ENCODE data around the gene GDE1.

GDE1 gene

GRCh38 chr16:19520861-19521331 is 1.0 kb downstream of the GDE1 start (continued):
- TF ChIP-seq BACH2 (CRISPR knock-in tag; IDR thresholded peaks at IDR 0.05; ENCODE audit: borderline replicate concordance) (no peak), ZNF565 (CRISPR knock-in tag; conservative IDR thresholded peaks at IDR 0.05; ENCODE audit: low read depth) (no peak), TOX (CRISPR knock-in tag; IDR thresholded peaks at IDR 0.05; ENCODE audit: borderline replicate concordance) (no peak), RARB (CRISPR knock-in tag; IDR thresholded peaks at IDR 0.05) (no peak)

- no peak for TF ChIP-seq PPARA (CRISPR knock-in tag; IDR thresholded peaks at IDR 0.05; ENCODE audit: borderline replicate concordance)
- no peak for TF ChIP-seq ZNF565 (CRISPR knock-in tag; conservative IDR thresholded peaks at IDR 0.05; ENCODE audit: low read depth)
- no peak for TF ChIP-seq TSHZ2 (CRISPR knock-in tag; IDR thresholded peaks at IDR 0.05)
- TF ChIP-seq BACH2 (CRISPR knock-in tag; IDR thresholded peaks at IDR 0.05; ENCODE audit: borderline replicate concordance) = no peak
- no peak for TF ChIP-seq TCF4 (CRISPR knock-in tag; IDR thresholded peaks at IDR 0.05; ENCODE audit: borderline replicate concordance)
- TF ChIP-seq ISL1 (CRISPR knock-in tag; IDR thresholded peaks at IDR 0.05) = no peak
- no peak for TF ChIP-seq ZFP30 (CRISPR knock-in tag; IDR thresholded peaks at IDR 0.05)
- no peak for TF ChIP-seq OSR1 (CRISPR knock-in tag; IDR thresholded peaks at IDR 0.05)
- no peak for TF ChIP-seq GLIS3 (CRISPR knock-in tag; IDR thresholded peaks at IDR 0.05)
- no peak for TF ChIP-seq RARB (CRISPR knock-in tag; IDR thresholded peaks at IDR 0.05)
- TF ChIP-seq ZNF70 (CRISPR knock-in tag; IDR thresholded peaks at IDR 0.05) = no peak
- ATAC-seq = no peak
These were observed 3.5 kb downstream of the GDE1 start for GRCh38 chr16:19518388-19518787.

GRCh38 chr16:19517424-19518089 is 4.3 kb downstream of the GDE1 start:
- TF ChIP-seq TOX (CRISPR knock-in tag; IDR thresholded peaks at IDR 0.05; ENCODE audit: borderline replicate concordance) (no peak), RARB (CRISPR knock-in tag; IDR thresholded peaks at IDR 0.05) (no peak), TSHZ2 (CRISPR knock-in tag; IDR thresholded peaks at IDR 0.05) (no peak), ZFP30 (CRISPR knock-in tag; IDR thresholded peaks at IDR 0.05) (no peak), TCF4 (CRISPR knock-in tag; IDR thresholded peaks at IDR 0.05; ENCODE audit: borderline replicate concordance) (no peak), ARNTL (CRISPR knock-in tag; IDR thresholded peaks at IDR 0.05; ENCODE audit: borderline replicate concordance, low read depth) (no peak), GLIS3 (CRISPR knock-in tag; IDR thresholded peaks at IDR 0.05) (no peak), PPARA (CRISPR knock-in tag; IDR thresholded peaks at IDR 0.05; ENCODE audit: borderline replicate concordance) (no peak), ZC3H10 (CRISPR knock-in tag; IDR thresholded peaks at IDR 0.05) (no peak), POU6F1 (CRISPR knock-in tag; IDR thresholded peaks at IDR 0.05; ENCODE audit: borderline replicate concordance, low read depth) (no peak), BACH2 (CRISPR knock-in tag; IDR thresholded peaks at IDR 0.05; ENCODE audit: borderline replicate concordance) (no peak), ISL1 (CRISPR knock-in tag; IDR thresholded peaks at IDR 0.05) (no peak), CSRNP3 (CRISPR knock-in tag; IDR thresholded peaks at IDR 0.05) (no peak), OSR1 (CRISPR knock-in tag; IDR thresholded peaks at IDR 0.05) (no peak), ZFP3 (CRISPR knock-in tag; IDR thresholded peaks at IDR 0.05) (no peak), SNAI2 (CRISPR knock-in tag; IDR thresholded peaks at IDR 0.05) (no peak), CSDC2 (CRISPR knock-in tag; IDR thresholded peaks at IDR 0.05) (no peak), ESRRG (CRISPR knock-in tag; IDR thresholded peaks at IDR 0.05) (no peak)
- no peak for ATAC-seq

Data from SK-N-SH treated with all-trans-retinoic acid at 6 μM for 48 hours (cell line).